ENCODE results near the gene DEFB121.

Gene DEFB121

GRCh38 chr20:31425797-31426196, 19.8 kb upstream of the DEFB121 start:
- no peaks in the 10 kb centered on the region for H3K27me3 ChIP-seq (ENCODE audit: insufficient read depth, low read depth)
- H3K27ac ChIP-seq = no peak overlapping the region
- TF ChIP-seq CTCF (conservative IDR thresholded peaks at IDR 0.05; ENCODE audit: low read depth, low read length) = no peak
- H3K4me1 ChIP-seq (ENCODE audit: low read depth, poor library complexity, severe bottlenecking) = no peaks in the 10 kb centered on the region
- H3K4me2 ChIP-seq = no peak overlapping the region
- H3K4me3 ChIP-seq (IDR thresholded peaks at IDR 0.05; ENCODE audit: insufficient read depth, low read depth, low read length) = no peak overlapping the region
- no peak overlapping the region for H2AFZ ChIP-seq (ENCODE audit: low read depth)
- H4K20me1 ChIP-seq (ENCODE audit: insufficient read depth) = no peaks in the 10 kb centered on the region
- H3K36me3 ChIP-seq (ENCODE audit: insufficient read depth) = no peaks in the 10 kb centered on the region
- H3K9ac ChIP-seq = no peak overlapping the region
- no peaks in the 10 kb centered on the region for H3K79me2 ChIP-seq (ENCODE audit: insufficient read depth, low read depth)

GRCh38 chr20:31418307-31418706, 12.3 kb upstream of the DEFB121 start:
- H3K27ac ChIP-seq = no peak overlapping the region
- no peaks in the 10 kb centered on the region for H3K4me1 ChIP-seq (ENCODE audit: low read depth, poor library complexity, severe bottlenecking)
- H3K27me3 ChIP-seq (ENCODE audit: insufficient read depth, low read depth) = no peaks in the 10 kb centered on the region
- H2AFZ ChIP-seq (ENCODE audit: low read depth) = no peak overlapping the region
- no peaks in the 10 kb centered on the region for H3K79me2 ChIP-seq (ENCODE audit: insufficient read depth, low read depth)
- H3K36me3 ChIP-seq (ENCODE audit: insufficient read depth) = no peaks in the 10 kb centered on the region
- no peak overlapping the region for H3K4me3 ChIP-seq (IDR thresholded peaks at IDR 0.05; ENCODE audit: insufficient read depth, low read depth, low read length)
- H3K9ac ChIP-seq = no peak overlapping the region
- TF ChIP-seq CTCF (conservative IDR thresholded peaks at IDR 0.05; ENCODE audit: low read depth, low read length) = no peak
- H3K4me2 ChIP-seq = no peak overlapping the region
- H4K20me1 ChIP-seq (ENCODE audit: insufficient read depth) = no peaks in the 10 kb centered on the region

GRCh38 chr20:31415653-31416052, 9.6 kb upstream of the DEFB121 start:
- H4K20me1 ChIP-seq (ENCODE audit: insufficient read depth) = no peaks in the 10 kb centered on the region
- H3K36me3 ChIP-seq (ENCODE audit: insufficient read depth) = no peaks in the 10 kb centered on the region
- H3K27ac ChIP-seq = no peak overlapping the region
- no peak overlapping the region for H3K4me3 ChIP-seq (IDR thresholded peaks at IDR 0.05; ENCODE audit: insufficient read depth, low read depth, low read length)
- H2AFZ ChIP-seq (ENCODE audit: low read depth) = no peak overlapping the region
- H3K4me1 ChIP-seq (ENCODE audit: low read depth, poor library complexity, severe bottlenecking) = no peaks in the 10 kb centered on the region
- no peak overlapping the region for H3K4me2 ChIP-seq
- no peaks in the 10 kb centered on the region for H3K27me3 ChIP-seq (ENCODE audit: insufficient read depth, low read depth)
- H3K79me2 ChIP-seq (ENCODE audit: insufficient read depth, low read depth) = no peaks in the 10 kb centered on the region
- no peak for TF ChIP-seq CTCF (conservative IDR thresholded peaks at IDR 0.05; ENCODE audit: low read depth, low read length)
- no peak overlapping the region for H3K9ac ChIP-seq

GRCh38 chr20:31414381-31414780, 8.4 kb upstream of the DEFB121 start:
- H2AFZ ChIP-seq (ENCODE audit: low read depth) = no peak overlapping the region
- no peak overlapping the region for H3K9ac ChIP-seq
- no peak for TF ChIP-seq CTCF (conservative IDR thresholded peaks at IDR 0.05; ENCODE audit: low read depth, low read length)
- H3K79me2 ChIP-seq (ENCODE audit: insufficient read depth, low read depth) = no peaks in the 10 kb centered on the region
- no peaks in the 10 kb centered on the region for H3K36me3 ChIP-seq (ENCODE audit: insufficient read depth)
- no peak overlapping the region for H3K27ac ChIP-seq
- no peak overlapping the region for H3K4me3 ChIP-seq (IDR thresholded peaks at IDR 0.05; ENCODE audit: insufficient read depth, low read depth, low read length)
- H3K4me2 ChIP-seq = no peak overlapping the region
- H3K27me3 ChIP-seq (ENCODE audit: insufficient read depth, low read depth) = no peaks in the 10 kb centered on the region
- H4K20me1 ChIP-seq (ENCODE audit: insufficient read depth) = no peaks in the 10 kb centered on the region
- H3K4me1 ChIP-seq (ENCODE audit: low read depth, poor library complexity, severe bottlenecking) = no peaks in the 10 kb centered on the region

- Histone ChIP-seq H3K36me3 (ENCODE audit: insufficient read depth) (no peaks in the 10 kb centered on the region), H3K9ac (no peak overlapping the region), H3K27me3 (ENCODE audit: insufficient read depth, low read depth) (no peaks in the 10 kb centered on the region), H4K20me1 (ENCODE audit: insufficient read depth) (no peaks in the 10 kb centered on the region), H3K4me2 (no peak overlapping the region), H3K79me2 (ENCODE audit: insufficient read depth, low read depth) (no peaks in the 10 kb centered on the region), H3K4me1 (ENCODE audit: low read depth, poor library complexity, severe bottlenecking) (no peaks in the 10 kb centered on the region), H2AFZ (ENCODE audit: low read depth) (no peak overlapping the region), H3K27ac (no peak overlapping the region), H3K4me3 (IDR thresholded peaks at IDR 0.05; ENCODE audit: insufficient read depth, low read depth, low read length) (no peak overlapping the region)
- no peak for TF ChIP-seq CTCF (conservative IDR thresholded peaks at IDR 0.05; ENCODE audit: low read depth, low read length)
Observed at GRCh38 chr20:31410011-31410410, 4.0 kb upstream of the DEFB121 start.
